Measurements from ENCODE around the gene PRICKLE3. TPM values are rescaled to one million over a fixed set of nuclear protein-coding genes. Genes with fewer than 3 reads are reported as not detected.
"Not testable (repeated sequence)": the region's sequence is repeated elsewhere in the genome, so short reads cannot be mapped to it uniquely, and the experiment has no call there.

PRICKLE3 gene
- total RNA-seq, 1 donor = 6.9 TPM

- H3K4me1 ChIP-seq (ENCODE audit: insufficient read depth, low read length) = no peaks in the 10 kb centered on the region
- H3K9me3 ChIP-seq (ENCODE audit: low read depth, low read length) = no peaks in the 10 kb centered on the region
- H4K20me1 ChIP-seq (ENCODE audit: insufficient read depth, low read length) = no peaks in the 10 kb centered on the region
- TF ChIP-seq CTCF (IDR thresholded peaks at IDR 0.05; ENCODE audit: extremely low read depth, low read depth, low read length) = no peak
- H3K4me3 ChIP-seq (ENCODE audit: insufficient read depth, low read length) = no peak overlapping the region
- H2AFZ ChIP-seq (ENCODE audit: low read length) = no peak overlapping the region
- DNase-seq (ENCODE audit: insufficient read length, low spot score, missing footprints) = peak; percentile 67
- H3K79me2 ChIP-seq (ENCODE audit: insufficient read depth, low read length) = no peaks in the 10 kb centered on the region
- no peaks in the 10 kb centered on the region for H3K27me3 ChIP-seq (ENCODE audit: insufficient read depth, low read length)
- no peaks in the 10 kb centered on the region for H3K36me3 ChIP-seq (ENCODE audit: insufficient read depth, low read length)
- no peak overlapping the region for H3K4me2 ChIP-seq (ENCODE audit: insufficient read depth, low read length)
- H3K27ac ChIP-seq (ENCODE audit: low read depth, low read length) = no peak overlapping the region
These were observed 32.7 kb downstream of the PRICKLE3 start for GRCh38 chrX:49153467-49153866.

- not testable (repeated sequence) for H4K20me1 ChIP-seq (ENCODE audit: insufficient read depth, low read length); H3K4me1 ChIP-seq (ENCODE audit: insufficient read depth, low read length); DNase-seq (ENCODE audit: insufficient read length, low spot score, missing footprints); H3K27me3 ChIP-seq (ENCODE audit: insufficient read depth, low read length); H3K27ac ChIP-seq (ENCODE audit: low read depth, low read length); H3K36me3 ChIP-seq (ENCODE audit: insufficient read depth, low read length); H3K79me2 ChIP-seq (ENCODE audit: insufficient read depth, low read length); H3K4me3 ChIP-seq (ENCODE audit: insufficient read depth, low read length); H3K9me3 ChIP-seq (ENCODE audit: low read depth, low read length); H3K4me2 ChIP-seq (ENCODE audit: insufficient read depth, low read length); H2AFZ ChIP-seq (ENCODE audit: low read length)
These were observed 36.9 kb downstream of the PRICKLE3 start for GRCh38 chrX:49149291-49149690.

- not testable (repeated sequence) for DNase-seq (ENCODE audit: insufficient read length, low spot score, missing footprints); H3K4me3 ChIP-seq (ENCODE audit: insufficient read depth, low read length); H3K9me3 ChIP-seq (ENCODE audit: low read depth, low read length); H3K4me2 ChIP-seq (ENCODE audit: insufficient read depth, low read length); H3K27me3 ChIP-seq (ENCODE audit: insufficient read depth, low read length); H3K79me2 ChIP-seq (ENCODE audit: insufficient read depth, low read length); H3K36me3 ChIP-seq (ENCODE audit: insufficient read depth, low read length); H3K27ac ChIP-seq (ENCODE audit: low read depth, low read length); H2AFZ ChIP-seq (ENCODE audit: low read length); H4K20me1 ChIP-seq (ENCODE audit: insufficient read depth, low read length); H3K4me1 ChIP-seq (ENCODE audit: insufficient read depth, low read length)
These were observed 37.6 kb downstream of the PRICKLE3 start for GRCh38 chrX:49148390-49149100.

GRCh38 chrX:49147936-49148335 is 38.2 kb downstream of the PRICKLE3 start:
- H2AFZ ChIP-seq (ENCODE audit: low read length) = no peak overlapping the region
- DNase-seq (ENCODE audit: insufficient read length, low spot score, missing footprints) = no peak
- no peaks in the 10 kb centered on the region for H3K36me3 ChIP-seq (ENCODE audit: insufficient read depth, low read length)
- H3K4me3 ChIP-seq (ENCODE audit: insufficient read depth, low read length) = no peak overlapping the region
- no peaks in the 10 kb centered on the region for H3K9me3 ChIP-seq (ENCODE audit: low read depth, low read length)
- TF ChIP-seq CTCF (IDR thresholded peaks at IDR 0.05; ENCODE audit: extremely low read depth, low read depth, low read length) = no peak
- H4K20me1 ChIP-seq (ENCODE audit: insufficient read depth, low read length) = no peaks in the 10 kb centered on the region
- H3K27ac ChIP-seq (ENCODE audit: low read depth, low read length) = no peak overlapping the region
- no peaks in the 10 kb centered on the region for H3K27me3 ChIP-seq (ENCODE audit: insufficient read depth, low read length)
- no peaks in the 10 kb centered on the region for H3K4me1 ChIP-seq (ENCODE audit: insufficient read depth, low read length)
- H3K79me2 ChIP-seq (ENCODE audit: insufficient read depth, low read length) = no peaks in the 10 kb centered on the region
- no peak overlapping the region for H3K4me2 ChIP-seq (ENCODE audit: insufficient read depth, low read length)

- Histone ChIP-seq H3K4me2 (ENCODE audit: insufficient read depth, low read length) (no peak overlapping the region), H4K20me1 (ENCODE audit: insufficient read depth, low read length) (no peaks in the 10 kb centered on the region), H3K4me1 (ENCODE audit: insufficient read depth, low read length) (no peaks in the 10 kb centered on the region), H3K79me2 (ENCODE audit: insufficient read depth, low read length) (no peaks in the 10 kb centered on the region), H3K4me3 (ENCODE audit: insufficient read depth, low read length) (no peak overlapping the region), H3K27me3 (ENCODE audit: insufficient read depth, low read length) (no peaks in the 10 kb centered on the region), H3K27ac (ENCODE audit: low read depth, low read length) (no peak overlapping the region), H2AFZ (ENCODE audit: low read length) (no peak overlapping the region), H3K36me3 (ENCODE audit: insufficient read depth, low read length) (no peaks in the 10 kb centered on the region), H3K9me3 (ENCODE audit: low read depth, low read length) (no peaks in the 10 kb centered on the region)
- no peak for TF ChIP-seq CTCF (IDR thresholded peaks at IDR 0.05; ENCODE audit: extremely low read depth, low read depth, low read length)
- DNase-seq (ENCODE audit: insufficient read length, low spot score, missing footprints) = no peak
These were observed 38.9 kb downstream of the PRICKLE3 start for GRCh38 chrX:49147282-49147681.

GRCh38 chrX:49143154-49143553 is 43.0 kb downstream of the PRICKLE3 start:
- not testable (repeated sequence) for H3K4me3 ChIP-seq (ENCODE audit: insufficient read depth, low read length)

More at GRCh38 chrX:49143154-49143553, 43.0 kb downstream of the PRICKLE3 start:
- not testable (repeated sequence) for H4K20me1 ChIP-seq (ENCODE audit: insufficient read depth, low read length); H3K4me2 ChIP-seq (ENCODE audit: insufficient read depth, low read length); H3K36me3 ChIP-seq (ENCODE audit: insufficient read depth, low read length); DNase-seq (ENCODE audit: insufficient read length, low spot score, missing footprints); H3K27me3 ChIP-seq (ENCODE audit: insufficient read depth, low read length); H2AFZ ChIP-seq (ENCODE audit: low read length); H3K27ac ChIP-seq (ENCODE audit: low read depth, low read length); H3K9me3 ChIP-seq (ENCODE audit: low read depth, low read length); H3K4me1 ChIP-seq (ENCODE audit: insufficient read depth, low read length); H3K79me2 ChIP-seq (ENCODE audit: insufficient read depth, low read length)

Measured in osteoblast (primary cell).